Rectal smooth muscle tissue (tissue), 1 donor: ENCODE data around the gene FAM219A.
"Not testable (repeated sequence)": the region's sequence is repeated elsewhere in the genome, so short reads cannot be mapped to it uniquely, and the experiment has no call there.

Source experiments
- H3K27ac ChIP-seq: one replicate; pipeline ENCODE4 v1.7.0; 2013; ENCODE audit warnings: low read depth, low read length, inconsistent platforms
- H3K27me3 ChIP-seq: one replicate; pipeline ENCODE4 v1.7.0; 2013; ENCODE audit warnings: low read length; ENCODE audit not compliant: control insufficient read depth, insufficient read depth
- H3K36me3 ChIP-seq: one replicate; pipeline ENCODE4 v1.7.0; 2013; ENCODE audit warnings: low read length; ENCODE audit not compliant: control insufficient read depth, insufficient read depth
- H3K4me1 ChIP-seq: one replicate; pipeline ENCODE4 v1.7.0; 2013; ENCODE audit warnings: low read length; ENCODE audit not compliant: control insufficient read depth, insufficient read depth
- H3K4me3 ChIP-seq: one replicate; pipeline ENCODE4 v1.7.0; 2013; ENCODE audit warnings: low read length
- H3K9ac ChIP-seq: one replicate; pipeline ENCODE4 v1.7.0; 2013; ENCODE audit warnings: low read length

Gene FAM219A

DNA sequence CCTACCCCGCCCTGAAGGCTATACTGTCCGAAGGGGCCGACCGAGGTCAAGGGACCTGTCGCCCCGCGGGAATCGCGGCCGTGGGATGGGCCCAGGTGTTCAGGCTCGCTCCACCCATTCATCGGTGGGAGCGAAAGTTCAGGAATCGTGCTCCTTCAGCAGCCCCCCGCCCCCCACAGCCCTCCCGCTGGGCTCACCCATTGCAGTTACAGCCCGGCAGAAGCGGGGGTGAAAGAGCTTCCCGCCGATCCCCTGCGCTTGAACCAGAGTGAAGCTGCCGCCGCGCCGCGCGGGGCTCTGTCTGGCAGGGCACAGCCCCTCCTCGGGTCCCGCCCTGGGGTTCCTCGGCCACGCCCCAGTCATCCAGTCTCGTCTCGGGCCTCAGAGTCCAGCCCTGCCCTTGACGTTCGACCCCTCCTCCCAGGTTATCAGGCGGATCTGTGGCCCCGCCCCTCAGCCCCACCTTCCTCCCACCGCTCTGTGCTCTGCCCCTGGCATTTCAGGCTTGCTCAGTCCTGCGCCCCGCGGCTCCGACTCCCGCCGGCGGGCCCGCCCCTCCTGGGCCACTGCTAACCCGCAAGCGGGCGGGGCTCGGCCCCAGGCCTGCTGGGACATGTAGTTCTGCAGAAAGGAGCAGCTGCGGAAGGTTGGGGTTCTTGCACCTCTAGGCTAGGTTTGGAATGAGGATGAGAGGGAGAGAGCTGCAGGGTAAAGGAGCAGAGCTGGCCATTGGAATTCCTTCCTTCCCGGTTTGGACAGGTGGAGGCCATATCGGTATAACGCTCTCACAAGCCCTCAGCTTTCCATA, 81.6 kb downstream of the FAM219A start, which contains the start of gene MYORG:
Gene MYORG, minus strand, starts transcription at position 303 of the 808 bp plus-strand sequence. CDS start 3,955 bp downstream, outside the sequence.
- Histone ChIP-seq H3K4me1 (peaks cover 19% of the 10 kb centered on the region), H3K4me3 (peak within 1 kb of the TSS; percentile 91), H3K27ac (peak within 1 kb of the TSS; percentile 86), H3K36me3 (no peaks in the 10 kb centered on the region), H3K27me3 (no peaks in the 10 kb centered on the region), H3K9ac (peak within 1 kb of the TSS; percentile 87)

DNA sequence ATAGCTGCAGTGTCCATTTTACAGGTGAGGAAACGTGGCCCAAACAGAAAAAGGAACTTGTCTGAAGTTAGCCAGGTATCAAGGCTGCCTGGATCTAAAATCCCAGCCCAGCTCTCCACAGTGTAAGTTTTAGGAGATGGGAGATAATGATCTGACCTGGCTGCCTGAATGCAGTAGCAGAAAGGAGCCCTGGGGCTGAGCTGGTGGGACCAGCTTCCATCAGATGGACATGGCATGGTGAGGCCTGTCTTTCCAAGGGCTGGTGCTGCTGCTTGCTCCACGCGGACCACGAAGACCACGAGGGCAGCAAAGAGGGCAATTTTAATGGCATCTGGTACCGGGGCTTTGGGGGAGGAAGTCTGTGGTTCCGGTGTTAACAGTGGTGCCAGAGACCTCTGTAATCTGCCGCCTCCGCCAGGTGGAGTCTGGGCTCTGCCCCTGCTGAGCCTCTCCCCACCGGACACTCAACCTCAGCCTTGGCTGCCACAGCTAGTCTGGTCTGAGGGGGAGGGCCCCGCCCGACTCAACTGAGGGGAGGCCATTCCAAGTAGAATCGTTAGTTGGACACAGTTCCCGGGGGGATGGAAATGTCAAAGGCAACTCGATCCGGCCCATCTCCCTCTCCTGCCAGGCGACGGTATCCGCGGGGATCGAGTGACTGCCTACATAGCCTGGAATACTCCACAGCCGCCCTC, 82.3 kb downstream of the FAM219A start:
- H3K27me3 ChIP-seq: no peaks in the 10 kb centered on the region
- peak overlapping the region; percentile 86 for H3K27ac ChIP-seq
- H3K9ac ChIP-seq: peak overlapping the region; percentile 87
- H3K36me3 ChIP-seq: no peaks in the 10 kb centered on the region
- peaks cover 19% of the 10 kb centered on the region for H3K4me1 ChIP-seq
- peak overlapping the region; percentile 91 for H3K4me3 ChIP-seq

DNA sequence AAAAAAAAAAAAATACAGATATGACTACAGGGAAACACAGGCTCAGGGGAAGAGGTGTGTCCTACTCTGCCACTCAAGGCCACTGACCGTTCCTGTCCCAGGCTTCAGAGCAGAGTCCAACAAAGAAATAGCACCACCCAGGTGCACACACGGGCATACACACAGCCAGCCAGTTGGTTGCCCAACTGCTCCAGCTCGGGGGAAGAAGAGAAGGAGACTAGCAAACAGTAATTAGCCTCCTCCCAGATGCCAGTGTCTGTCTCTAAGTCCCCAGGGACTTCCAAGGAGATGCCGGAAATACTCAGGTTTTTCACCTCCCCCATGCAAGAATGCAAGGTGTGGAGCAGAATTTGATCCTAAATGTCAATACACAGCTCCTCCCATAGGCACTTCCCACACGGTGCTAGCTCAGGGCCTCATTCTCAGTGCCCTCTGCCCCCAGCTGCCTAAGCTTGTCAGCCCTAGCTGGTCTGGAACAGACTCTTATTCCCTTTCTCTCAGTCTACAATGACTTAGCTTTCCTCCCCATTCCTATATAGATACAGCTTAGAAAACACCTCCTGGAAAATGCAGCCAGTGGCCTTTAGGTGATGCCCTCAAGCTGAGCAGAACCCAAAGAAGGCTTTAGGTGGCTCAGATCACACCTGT, 83.3 kb downstream of the FAM219A start:
- H3K4me3 ChIP-seq: no peak overlapping the region
- H3K4me1 ChIP-seq: peaks cover 18% of the 10 kb centered on the region
- no peak overlapping the region for H3K27ac ChIP-seq
- no peaks in the 10 kb centered on the region for H3K27me3 ChIP-seq
- peaks cover 7% of the 10 kb centered on the region for H3K36me3 ChIP-seq
- H3K9ac ChIP-seq: no peak overlapping the region

DNA sequence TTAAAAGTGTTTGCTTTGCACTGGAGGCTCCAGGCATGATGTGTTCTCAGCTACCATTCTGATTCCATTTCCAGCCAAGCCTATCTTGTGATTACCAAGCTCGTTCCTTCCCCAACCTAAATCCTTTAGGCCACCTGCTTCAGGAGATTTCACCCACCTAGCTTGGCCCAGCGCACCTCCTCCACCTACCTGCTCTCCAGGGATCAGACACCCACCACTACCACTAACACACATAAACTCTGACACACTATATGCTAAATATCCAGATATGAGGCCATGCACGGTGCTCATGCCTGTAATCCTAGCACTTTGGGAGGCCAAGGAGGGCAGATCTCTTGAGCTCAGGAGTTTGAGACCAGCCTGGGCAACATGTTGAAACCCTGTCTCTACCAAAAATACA, 84.0 kb downstream of the FAM219A start:
- peak overlapping the region; percentile 28 for H3K4me3 ChIP-seq
- H3K27ac ChIP-seq: no peak overlapping the region

DNA sequence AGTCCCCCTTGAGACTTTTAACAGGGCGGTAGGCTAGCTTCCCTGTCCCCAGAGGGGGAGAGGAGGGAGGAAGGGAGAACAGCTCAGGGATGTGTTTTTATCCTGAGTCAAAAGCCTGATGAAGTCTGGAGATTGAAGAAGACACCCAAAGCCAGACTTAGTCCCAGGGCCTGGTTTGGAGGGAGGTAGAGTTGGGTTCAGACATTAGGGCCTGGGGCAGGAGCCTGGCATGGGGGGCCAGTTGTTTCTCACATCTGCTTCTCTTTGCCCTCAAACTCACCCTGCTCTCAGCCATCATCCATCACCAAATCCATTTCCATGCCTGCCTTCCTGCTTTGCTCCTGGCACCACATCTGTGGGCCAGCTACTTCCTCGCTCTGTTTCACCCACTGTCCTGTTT, 84.6 kb downstream of the FAM219A start:
- Histone ChIP-seq H3K27me3 (no peaks in the 10 kb centered on the region), H3K9ac (no peak overlapping the region), H3K4me3 (no peak overlapping the region), H3K4me1 (peaks cover 7% of the 10 kb centered on the region), H3K27ac (no peak overlapping the region), H3K36me3 (peaks cover 9% of the 10 kb centered on the region)

More for the DNA sequence above, 84.0 kb downstream of the FAM219A start:
- Histone ChIP-seq H3K27me3 (no peaks in the 10 kb centered on the region), H3K4me1 (peaks cover 12% of the 10 kb centered on the region), H3K9ac (no peak overlapping the region), H3K36me3 (peaks cover 9% of the 10 kb centered on the region)

DNA sequence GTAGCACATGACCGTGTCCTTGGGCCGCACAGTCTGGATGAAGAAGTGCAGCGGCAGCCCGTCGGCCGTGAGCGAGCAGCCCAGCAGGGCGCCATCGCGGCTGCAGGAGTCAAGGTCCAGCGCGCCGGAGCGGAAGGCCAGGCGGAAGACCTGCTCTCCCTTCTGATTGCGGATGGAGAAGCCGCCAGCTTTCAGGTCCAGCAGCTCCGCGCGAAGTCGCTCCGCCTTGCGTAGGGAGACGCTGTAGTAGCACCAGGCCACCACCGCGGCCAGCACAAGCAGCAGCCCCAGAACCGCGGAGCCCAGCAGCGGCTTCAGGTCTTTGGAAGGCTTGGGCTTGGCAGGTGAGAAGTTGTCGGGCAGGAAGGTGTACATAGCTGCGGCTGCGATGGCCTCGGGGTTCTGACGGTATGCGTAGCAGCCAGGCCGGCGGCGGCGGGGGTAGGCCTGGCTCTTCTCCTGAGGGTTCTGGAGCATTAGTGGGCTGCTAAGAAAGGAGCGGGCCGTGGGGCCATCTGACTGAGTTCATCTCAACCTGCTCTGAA, 85.8 kb downstream of the FAM219A start:
- no peak overlapping the region for H3K9ac ChIP-seq
- H3K4me1 ChIP-seq: peaks cover 7% of the 10 kb centered on the region
- H3K36me3 ChIP-seq: peaks cover 12% of the 10 kb centered on the region
- no peak overlapping the region for H3K27ac ChIP-seq
- no peak overlapping the region for H3K4me3 ChIP-seq
- no peaks in the 10 kb centered on the region for H3K27me3 ChIP-seq

DNA sequence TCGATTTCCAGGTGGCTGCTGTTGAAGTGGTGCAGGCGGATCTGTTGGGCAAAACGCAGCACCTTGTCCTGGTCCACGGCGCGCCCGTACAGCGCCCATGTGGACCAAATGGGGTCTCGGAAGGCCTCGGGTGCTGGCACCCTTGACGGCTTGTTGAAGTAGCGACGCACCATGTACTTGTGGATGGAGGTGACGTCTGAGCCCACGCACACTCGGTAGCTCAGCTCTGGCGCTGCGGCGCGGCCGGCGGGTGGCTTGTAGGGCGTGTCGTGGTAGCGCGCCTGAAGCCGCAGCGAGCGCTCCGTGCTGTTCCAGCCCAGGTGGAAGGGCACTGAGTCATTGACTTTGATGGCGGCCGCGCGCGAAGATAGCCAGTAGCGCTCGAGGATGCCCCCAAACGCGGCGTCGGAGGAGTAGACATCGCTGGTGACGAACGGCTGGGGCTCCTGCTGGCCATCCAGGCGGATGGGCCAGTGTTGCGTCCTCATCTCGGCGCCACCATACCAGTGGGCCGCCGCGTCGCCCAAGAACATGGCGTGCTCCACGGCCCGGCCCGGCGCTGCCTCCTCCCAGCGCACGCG, 86.4 kb downstream of the FAM219A start:
- Histone ChIP-seq H3K36me3 (peaks cover 14% of the 10 kb centered on the region), H3K27ac (no peak overlapping the region), H3K4me3 (no peak overlapping the region), H3K27me3 (no peaks in the 10 kb centered on the region), H3K9ac (no peak overlapping the region), H3K4me1 (peaks cover 7% of the 10 kb centered on the region)

DNA sequence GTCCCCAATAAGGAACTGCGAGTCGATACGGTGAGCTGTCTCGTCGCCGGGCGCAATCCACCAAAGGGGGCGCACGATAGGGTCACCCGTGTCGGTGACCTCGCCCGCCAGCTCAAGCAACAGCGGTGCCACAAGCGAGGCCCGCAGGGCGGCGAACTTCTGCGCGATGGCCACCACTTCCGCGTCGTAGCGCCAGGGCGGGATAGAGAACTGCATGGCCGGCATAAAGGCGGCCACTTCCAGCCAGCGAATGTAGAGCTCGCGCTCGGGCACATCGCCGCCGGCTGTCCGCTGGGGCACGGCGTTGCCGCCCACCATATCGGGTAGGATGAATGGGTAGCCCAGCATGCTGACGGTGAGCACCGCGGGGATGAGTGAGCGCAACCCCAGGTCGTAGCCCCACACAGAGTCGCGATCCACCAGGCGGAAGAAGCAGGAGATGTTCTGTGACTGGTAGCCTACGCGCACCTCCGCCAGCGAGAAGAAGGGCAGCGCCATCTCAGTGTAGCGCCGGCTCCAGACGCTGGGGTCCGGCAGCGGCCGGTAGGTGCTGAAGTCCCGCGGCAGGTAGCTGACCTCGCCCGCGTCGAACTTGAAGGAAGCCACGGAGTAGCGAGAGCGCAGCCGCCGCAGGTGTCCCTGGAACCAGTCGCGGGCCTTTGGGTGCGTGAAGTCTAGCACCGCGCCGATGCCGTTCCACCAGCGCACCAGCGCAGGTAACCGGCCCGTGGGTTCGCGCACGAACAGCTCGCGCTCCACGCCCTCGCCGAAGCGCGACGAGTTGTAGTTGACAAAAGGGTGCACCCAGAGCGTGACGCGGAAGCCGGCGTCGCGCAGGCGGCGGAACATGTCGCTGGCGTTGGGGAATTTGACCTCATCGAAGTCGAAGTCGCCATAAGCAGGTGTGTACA, 87.1 kb downstream of the FAM219A start:
- Histone ChIP-seq H3K4me3 (no peak overlapping the region), H3K27ac (no peak overlapping the region), H3K4me1 (peaks cover 7% of the 10 kb centered on the region), H3K27me3 (no peaks in the 10 kb centered on the region), H3K36me3 (peaks cover 14% of the 10 kb centered on the region), H3K9ac (no peak overlapping the region)

DNA sequence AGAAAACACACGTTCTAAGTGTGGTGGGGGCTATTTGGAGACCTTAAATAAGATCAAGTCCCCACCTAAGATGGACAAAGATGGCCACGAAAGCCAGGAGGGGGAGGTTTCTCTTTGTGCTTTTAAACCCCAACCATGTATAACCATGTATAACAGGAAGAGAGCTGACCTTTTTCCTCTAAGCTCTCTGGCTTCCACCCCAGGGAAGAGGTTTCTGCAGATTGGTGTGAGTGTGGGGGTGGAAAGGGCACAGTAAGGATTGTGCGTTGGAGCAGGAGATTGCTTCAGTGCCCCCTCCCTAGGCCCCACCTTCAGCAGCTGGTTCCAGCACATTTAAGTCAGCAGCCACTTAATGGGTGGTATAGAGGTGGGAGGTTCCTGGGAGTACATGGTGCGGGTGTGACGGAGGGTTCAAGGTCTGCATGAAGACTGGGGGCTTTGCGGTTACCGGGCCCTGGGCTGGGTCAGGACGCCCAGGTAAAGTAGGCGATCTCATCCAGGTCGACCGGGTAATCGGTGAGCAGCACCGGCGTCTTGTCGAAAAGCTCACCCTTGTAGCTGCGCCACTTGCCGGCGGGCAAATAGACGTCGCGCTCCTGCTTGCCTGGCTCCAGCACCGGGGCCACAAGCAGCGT, 87.9 kb downstream of the FAM219A start:
- H3K4me1 ChIP-seq: peaks cover 4% of the 10 kb centered on the region
- peaks cover 14% of the 10 kb centered on the region for H3K36me3 ChIP-seq
- H3K27me3 ChIP-seq: no peaks in the 10 kb centered on the region
- H3K27ac ChIP-seq: no peak overlapping the region
- no peak overlapping the region for H3K4me3 ChIP-seq
- H3K9ac ChIP-seq: no peak overlapping the region

DNA sequence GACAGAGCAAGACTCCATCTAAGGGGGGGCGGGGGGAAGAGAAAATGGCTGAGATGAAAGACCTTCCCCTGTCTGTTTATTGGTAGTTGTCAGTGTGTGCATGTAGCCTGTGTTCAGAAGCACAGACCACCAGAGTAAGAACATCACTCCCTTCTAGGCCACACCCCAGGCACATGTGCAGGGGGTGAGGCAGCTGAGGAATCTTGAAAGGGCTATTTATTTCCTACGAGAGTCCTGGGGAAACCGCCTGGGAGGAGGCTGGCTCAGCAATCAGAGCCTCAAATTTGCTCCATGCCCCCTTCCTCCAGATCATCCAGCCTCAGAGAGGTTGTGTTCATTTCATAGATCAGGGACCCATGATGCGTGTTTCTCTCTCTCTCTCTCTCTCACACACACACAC, 88.7 kb downstream of the FAM219A start:
- peaks cover 4% of the 10 kb centered on the region for H3K4me1 ChIP-seq
- H3K36me3 ChIP-seq: peaks cover 14% of the 10 kb centered on the region
- no peaks in the 10 kb centered on the region for H3K27me3 ChIP-seq
- H3K9ac ChIP-seq: no peak overlapping the region
- H3K4me3 ChIP-seq: no peak overlapping the region
- no peak overlapping the region for H3K27ac ChIP-seq

DNA sequence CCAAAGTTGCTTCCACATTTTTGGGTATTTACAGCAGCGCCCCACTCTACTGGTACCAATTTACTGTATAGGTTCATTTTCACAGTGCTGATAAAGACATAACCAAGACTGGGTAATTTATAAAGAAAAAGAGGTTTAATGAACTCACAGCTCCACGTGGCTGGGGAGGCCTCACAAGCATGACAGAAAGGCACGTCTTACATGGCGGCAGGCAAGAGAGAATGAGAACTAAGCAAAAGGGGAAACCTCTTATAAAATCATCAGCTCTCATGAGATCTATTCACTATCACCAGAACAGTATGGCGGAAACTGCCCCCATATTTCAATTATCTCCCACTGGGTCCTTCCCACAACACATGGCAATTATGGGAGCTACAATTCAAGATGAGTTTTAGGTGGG, 89.6 kb downstream of the FAM219A start:
- H3K27me3 ChIP-seq, H3K9ac ChIP-seq, H3K27ac ChIP-seq, H3K4me1 ChIP-seq, H3K4me3 ChIP-seq: not testable (repeated sequence)
- peaks cover 14% of the 10 kb centered on the region for H3K36me3 ChIP-seq
